Activated T-cell treated with anti-CD3 and anti-CD28 coated beads, Interleukin-2, amount 50 U/mL, for 72 hours (primary cell): ENCODE measurements around the gene JADE2. TPM values are rescaled to one million over a fixed set of nuclear protein-coding genes. Genes with fewer than 3 reads are reported as not detected.

Source experiments
- ATAC-seq, 2 donors: fragments of 150-1000 bp; cut with Tn5 transposase; replicated peaks in 1 of 2; 2 replicates each; pipeline ENCODE4 v1.10.0; 2021; ENCODE audit warnings: moderate library complexity in 2 of 2, mild to moderate bottlenecking in 1 of 2
- DNase-seq, 2 donors: peaks; one replicate each; pipeline ENCODE4 v3.0.0; 2021 to 2022; ENCODE audit warnings: mixed read lengths in 1 of 2
- H3K27ac Mint-ChIP-seq: one replicate; pipeline ENCODE4 v1.8.0; 2022; ENCODE audit warnings: mild to moderate bottlenecking, moderate library complexity, mixed read lengths
- H3K27me3 Mint-ChIP-seq: one replicate; pipeline ENCODE4 v1.8.0; 2022; ENCODE audit warnings: low read depth, mixed read lengths
- H3K36me3 Mint-ChIP-seq, 2 donors: one replicate each; pipeline ENCODE4 v1.8.0; 2022; ENCODE audit warnings: mixed read lengths in 2 of 2, mild to moderate bottlenecking in 1 of 2; ENCODE audit not compliant: insufficient read depth in 2 of 2
- H3K4me1 Mint-ChIP-seq: one replicate; pipeline ENCODE4 v1.8.0; 2022; ENCODE audit warnings: low read depth, mixed read lengths
- H3K4me3 Mint-ChIP-seq, 2 donors: one replicate each; pipeline ENCODE4 v1.8.0; 2022; ENCODE audit warnings: mild to moderate bottlenecking in 2 of 2, mixed read lengths in 2 of 2, moderate library complexity in 2 of 2
- H3K9me3 Mint-ChIP-seq, 2 donors: one replicate each; pipeline ENCODE4 v1.8.0; 2022; ENCODE audit warnings: mixed read lengths in 2 of 2
- total RNA-seq, 2 donors: library from RNA; stranded (reverse); gene quantifications; one replicate each; pipeline ENCODE4 v1.2.3, GENCODE V29; 2022

JADE2 gene
- total RNA-seq, 2 donors from 2014 or later, result 87.0 to 88.8 TPM

DNA sequence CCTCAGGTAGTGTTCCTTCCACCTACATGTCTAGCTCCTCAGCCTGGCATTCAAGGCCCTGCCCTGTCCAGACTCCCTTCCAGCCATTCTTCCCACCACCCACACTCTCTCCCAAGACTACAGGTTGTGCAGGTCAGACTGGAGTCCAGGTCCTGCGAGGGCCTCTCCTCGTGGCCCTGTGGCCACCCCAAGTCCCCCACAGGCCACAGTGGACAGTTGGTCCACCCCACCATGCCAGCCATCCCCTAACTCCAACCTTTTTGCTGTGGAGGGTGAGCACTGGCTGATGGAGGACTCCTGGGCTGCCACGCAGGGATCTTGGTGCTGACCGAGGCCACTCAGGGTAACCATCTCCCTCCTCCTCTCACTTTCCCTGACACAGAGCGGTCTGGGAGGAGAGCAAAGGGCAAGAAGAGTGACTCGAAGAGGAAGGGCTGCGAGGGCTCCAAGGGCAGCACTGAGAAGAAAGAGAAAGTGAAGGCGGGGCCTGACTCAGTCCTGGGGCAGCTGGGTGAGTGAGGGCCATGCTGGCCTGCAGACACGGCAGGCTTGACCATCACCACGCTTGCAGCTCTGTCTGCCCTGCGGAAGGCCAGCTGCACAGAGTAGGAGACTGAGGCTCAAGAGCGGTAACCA is 51.0 kb downstream of the JADE2 start:
- no peaks in the 10 kb centered on the region for H3K27me3 Mint-ChIP-seq
- peaks cover 16% of the 10 kb centered on the region for H3K4me1 Mint-ChIP-seq
- peak overlapping the region; percentile 24 for H3K27ac Mint-ChIP-seq
- no peaks in the 10 kb centered on the region for H3K9me3 Mint-ChIP-seq
- no peak overlapping the region for H3K4me3 Mint-ChIP-seq
- peaks cover 2 to 23% of the 10 kb centered on the region in 2 donors for H3K36me3 Mint-ChIP-seq
- no peak for DNase-seq
- ATAC-seq, result no peak

DNA sequence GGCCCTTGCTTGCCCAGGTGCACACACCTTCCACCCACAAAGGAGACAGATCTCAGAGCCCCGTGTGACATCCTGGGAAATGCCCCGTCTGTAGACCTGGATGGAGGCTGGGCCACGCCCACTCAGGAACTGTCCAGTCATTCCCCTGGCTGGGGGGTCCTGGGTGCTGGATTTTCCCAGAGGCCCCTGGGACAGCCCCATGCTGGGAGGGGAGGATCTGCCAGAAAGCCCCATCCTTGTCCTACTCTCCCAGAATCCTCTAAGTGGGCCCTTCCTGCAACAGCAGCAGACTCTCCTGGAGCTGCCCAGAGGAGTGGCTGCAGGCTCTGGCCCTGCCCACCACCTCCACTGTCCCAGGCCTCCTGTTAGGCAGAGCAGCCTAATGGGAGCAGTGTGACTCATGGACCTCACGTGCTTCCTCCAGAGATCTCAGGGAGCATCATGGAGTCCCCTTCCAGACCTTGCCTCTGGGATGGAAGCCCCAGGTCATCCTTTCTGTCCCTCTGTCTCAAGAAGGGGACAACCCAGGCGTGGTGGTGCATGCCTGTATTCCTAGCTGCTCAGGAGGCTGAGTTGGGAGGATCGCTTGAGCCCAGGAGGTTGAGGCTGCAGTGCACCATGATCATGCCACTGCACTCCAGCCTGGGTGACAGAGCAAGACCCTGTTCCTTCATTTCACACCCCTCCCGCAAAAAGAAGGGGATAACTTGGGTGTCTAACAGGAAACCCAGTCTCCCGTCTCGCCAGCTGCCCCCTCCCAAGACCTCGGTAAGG is 51.7 kb downstream of the JADE2 start:
- H3K36me3 Mint-ChIP-seq, result peaks cover under 1 to 17% of the 10 kb centered on the region in 2 donors
- DNase-seq (no peak), ATAC-seq (peak in 1 of 2 donors; percentile 18)
- no peak overlapping the region for H3K4me3 Mint-ChIP-seq
- no peaks in the 10 kb centered on the region for H3K27me3 Mint-ChIP-seq
- H3K9me3 Mint-ChIP-seq, result no peaks in the 10 kb centered on the region
- H3K27ac Mint-ChIP-seq, result no peak overlapping the region
- H3K4me1 Mint-ChIP-seq, result peaks cover 16% of the 10 kb centered on the region

DNA sequence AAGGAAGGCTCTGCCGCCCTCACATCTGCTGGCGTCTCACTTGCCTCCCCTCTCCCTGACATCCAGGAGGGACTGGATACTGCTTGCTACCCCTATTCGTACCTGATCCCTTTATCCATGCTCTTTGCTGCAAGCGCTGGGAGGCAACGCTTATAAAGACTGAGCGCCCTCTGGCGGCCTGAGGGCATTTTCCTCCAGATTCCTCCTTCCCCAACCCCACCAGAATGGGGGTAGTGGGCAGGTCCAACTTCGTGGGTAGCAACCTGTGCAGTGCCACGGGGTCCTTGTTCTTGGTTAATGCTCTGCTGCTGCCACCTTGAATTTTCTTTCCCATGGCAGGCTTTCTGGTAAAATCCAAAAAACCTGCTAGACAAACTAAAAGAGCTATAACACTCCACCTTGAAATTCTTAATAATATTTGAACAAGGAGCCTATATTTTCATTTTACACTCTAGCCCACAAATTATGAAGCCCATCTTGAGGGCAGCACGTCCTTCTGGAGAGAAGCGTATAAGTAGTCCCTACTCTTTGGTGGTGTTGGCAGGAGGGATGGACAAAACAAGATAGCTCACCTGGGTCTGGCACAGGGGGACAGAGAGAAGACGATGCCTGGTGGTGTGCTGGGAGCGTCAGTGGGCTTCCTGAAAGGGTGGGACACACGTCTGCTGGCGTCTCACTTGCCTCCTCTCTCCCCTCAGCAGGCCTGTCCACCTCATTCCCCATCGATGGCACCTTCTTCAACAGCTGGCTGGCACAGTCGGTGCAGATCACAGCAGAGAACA is 52.5 kb downstream of the JADE2 start:
- Mint-ChIP-seq H3K4me3 (no peak overlapping the region), H3K4me1 (peaks cover 16% of the 10 kb centered on the region), H3K36me3 (peaks cover 0 to 13% of the 10 kb centered on the region in 2 donors), H3K9me3 (no peaks in the 10 kb centered on the region), H3K27ac (peak overlapping the region; percentile 3), H3K27me3 (no peaks in the 10 kb centered on the region)
- peak; percentile 81 to 82 for DNase-seq
- ATAC-seq, result peak; percentile 66 to 67

DNA sequence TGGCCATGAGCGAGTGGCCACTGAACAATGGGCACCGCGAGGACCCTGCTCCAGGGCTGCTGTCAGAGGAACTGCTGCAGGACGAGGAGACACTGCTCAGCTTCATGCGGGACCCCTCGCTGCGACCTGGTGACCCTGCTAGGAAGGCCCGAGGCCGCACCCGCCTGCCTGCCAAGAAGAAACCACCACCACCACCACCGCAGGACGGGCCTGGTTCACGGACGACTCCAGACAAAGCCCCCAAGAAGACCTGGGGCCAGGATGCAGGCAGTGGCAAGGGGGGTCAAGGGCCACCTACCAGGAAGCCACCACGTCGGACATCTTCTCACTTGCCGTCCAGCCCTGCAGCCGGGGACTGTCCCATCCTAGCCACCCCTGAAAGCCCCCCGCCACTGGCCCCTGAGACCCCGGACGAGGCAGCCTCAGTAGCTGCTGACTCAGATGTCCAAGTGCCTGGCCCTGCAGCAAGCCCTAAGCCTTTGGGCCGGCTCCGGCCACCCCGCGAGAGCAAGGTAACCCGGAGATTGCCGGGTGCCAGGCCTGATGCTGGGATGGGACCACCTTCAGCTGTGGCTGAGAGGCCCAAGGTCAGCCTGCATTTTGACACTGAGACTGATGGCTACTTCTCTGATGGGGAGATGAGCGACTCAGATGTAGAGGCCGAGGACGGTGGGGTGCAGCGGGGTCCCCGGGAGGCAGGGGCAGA is 53.3 kb downstream of the JADE2 start:
- H3K9me3 Mint-ChIP-seq, result no peaks in the 10 kb centered on the region

DNA sequence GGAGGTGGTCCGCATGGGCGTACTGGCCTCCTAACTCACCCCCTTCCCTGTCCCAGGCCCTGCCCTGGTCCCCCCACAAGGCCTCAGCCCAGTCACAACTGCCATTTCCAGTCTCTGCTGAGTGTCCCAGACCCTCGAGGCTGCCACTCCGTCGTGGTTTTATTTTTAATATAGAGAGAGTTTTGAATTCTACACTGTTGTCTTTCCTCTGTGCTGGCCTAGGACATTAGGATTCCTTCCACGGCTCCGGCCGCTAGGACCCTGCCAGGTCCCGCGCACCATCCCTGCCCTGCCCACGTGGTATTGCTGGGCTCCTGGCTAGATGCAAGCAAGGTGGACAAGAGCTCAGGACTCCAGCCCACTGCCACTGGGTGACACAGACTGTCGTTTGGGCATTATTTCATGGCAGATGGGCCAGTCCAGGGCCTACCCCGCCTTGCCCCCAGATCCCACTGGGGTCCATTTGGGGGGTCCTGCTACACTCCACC is 53.9 kb downstream of the JADE2 start:
- H3K27ac Mint-ChIP-seq, result no peak overlapping the region
- no peak for ATAC-seq
- H3K27me3 Mint-ChIP-seq, result no peaks in the 10 kb centered on the region

More for the DNA sequence above, 53.3 kb downstream of the JADE2 start:
- no peak for DNase-seq
- no peak overlapping the region for H3K27ac Mint-ChIP-seq
- no peak for ATAC-seq
- H3K36me3 Mint-ChIP-seq, result peaks cover 0 to 8% of the 10 kb centered on the region in 2 donors
- H3K4me1 Mint-ChIP-seq, result peaks cover 16% of the 10 kb centered on the region
- H3K4me3 Mint-ChIP-seq, result no peak overlapping the region
- H3K27me3 Mint-ChIP-seq, result no peaks in the 10 kb centered on the region

DNA sequence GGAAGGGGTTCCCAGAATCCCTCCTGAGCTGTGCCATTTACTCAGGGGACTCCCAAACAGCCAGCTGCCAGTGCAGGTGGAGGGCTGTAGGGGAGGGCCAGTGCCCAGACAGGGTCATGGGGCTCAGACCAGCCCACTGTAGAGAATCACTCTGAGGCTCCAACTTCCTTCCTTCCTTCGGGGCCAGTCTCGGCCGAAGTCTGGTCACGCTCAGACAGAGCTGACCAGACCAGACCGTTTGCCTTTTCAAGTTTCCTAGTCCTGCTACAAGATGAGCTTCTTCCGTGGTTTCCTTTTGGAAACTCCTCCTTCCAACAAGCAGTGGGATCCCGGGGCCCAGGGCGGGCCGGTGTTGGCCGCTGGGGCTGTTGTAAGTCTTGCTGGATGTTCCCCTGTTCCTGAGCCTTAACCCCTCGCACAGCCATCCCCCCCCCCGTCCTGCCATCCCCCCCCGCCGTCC is 54.6 kb downstream of the JADE2 start:
- Mint-ChIP-seq H3K27me3 (no peaks in the 10 kb centered on the region), H3K4me3 (no peak overlapping the region), H3K9me3 (no peaks in the 10 kb centered on the region), H3K27ac (no peak overlapping the region), H3K4me1 (peaks cover 16% of the 10 kb centered on the region), H3K36me3 (peaks cover 0 to 5% of the 10 kb centered on the region in 2 donors)
- ATAC-seq, result no peak
- no peak for DNase-seq

More for the DNA sequence above, 53.9 kb downstream of the JADE2 start:
- H3K4me1 Mint-ChIP-seq, result peaks cover 16% of the 10 kb centered on the region
- no peaks in the 10 kb centered on the region for H3K9me3 Mint-ChIP-seq
- H3K4me3 Mint-ChIP-seq, result no peak overlapping the region
- no peak for DNase-seq
- peaks cover 0 to 6% of the 10 kb centered on the region in 2 donors for H3K36me3 Mint-ChIP-seq

DNA sequence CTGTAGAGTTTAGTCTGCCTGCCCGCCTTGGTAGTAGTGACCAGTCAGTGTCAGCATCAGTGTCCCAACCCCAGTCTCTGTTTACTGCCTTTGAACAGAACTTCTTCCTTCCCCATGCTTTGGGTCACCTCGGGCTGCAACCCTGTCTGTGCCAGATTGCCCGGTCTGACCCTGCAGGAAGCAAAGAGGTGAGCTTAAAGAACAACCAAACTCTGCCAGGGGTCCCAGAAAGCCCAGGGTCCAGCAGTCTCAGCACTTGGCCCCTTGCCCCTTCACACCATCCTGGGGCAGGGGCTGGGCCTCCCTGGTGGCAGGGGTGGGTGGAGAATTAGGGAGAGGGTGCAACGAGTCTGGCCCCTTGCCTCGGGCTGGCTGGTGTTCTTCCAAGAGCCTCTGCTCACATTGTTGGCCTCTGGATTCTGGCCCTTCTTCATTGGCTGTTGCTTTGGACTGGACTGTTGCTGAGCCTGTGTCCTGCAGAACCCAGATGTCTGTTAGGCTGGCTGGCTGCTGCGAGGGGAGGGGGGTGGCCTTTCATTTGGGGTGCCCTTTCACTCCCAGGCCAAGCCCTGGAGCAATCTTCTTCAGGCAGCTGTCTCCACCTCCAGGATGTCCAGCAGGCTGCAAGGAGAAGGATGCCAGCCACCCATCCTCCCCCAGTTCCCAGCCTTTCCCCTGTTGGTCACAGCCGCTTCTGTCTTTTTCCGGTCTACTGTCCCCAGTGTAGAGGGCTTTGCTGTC is 55.9 kb downstream of the JADE2 start:
- Mint-ChIP-seq H3K4me1 (peaks cover 16% of the 10 kb centered on the region), H3K27ac (no peak overlapping the region), H3K27me3 (no peaks in the 10 kb centered on the region), H3K36me3 (peaks cover 0 to 3% of the 10 kb centered on the region in 2 donors), H3K9me3 (no peaks in the 10 kb centered on the region), H3K4me3 (no peak overlapping the region)
- ATAC-seq (no peak), DNase-seq (no peak)

DNA sequence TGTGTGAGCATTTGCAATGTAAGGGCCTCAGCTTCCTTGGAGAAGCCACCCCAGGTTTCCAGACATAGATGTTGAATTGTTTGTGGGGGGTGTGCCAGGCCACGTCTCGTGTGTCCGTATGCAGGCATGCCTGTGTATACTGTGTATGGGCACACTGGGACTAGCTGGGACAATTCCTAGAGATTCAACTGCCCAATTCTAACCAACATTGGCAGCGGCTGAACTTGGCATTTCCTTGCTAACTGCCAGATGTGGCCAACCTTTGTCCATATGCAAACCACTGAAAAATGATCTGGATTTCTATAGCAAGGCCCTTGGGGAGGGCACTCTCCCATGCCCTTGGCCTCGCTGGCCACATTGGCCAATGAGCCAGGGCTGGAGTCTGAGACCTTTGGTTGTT is 56.8 kb downstream of the JADE2 start:
- DNase-seq (no peak), ATAC-seq (no peak)
- Mint-ChIP-seq H3K27ac (no peak overlapping the region), H3K27me3 (no peaks in the 10 kb centered on the region), H3K9me3 (no peaks in the 10 kb centered on the region), H3K4me1 (peaks cover 17% of the 10 kb centered on the region), H3K4me3 (no peak overlapping the region), H3K36me3 (peaks cover 0 to 3% of the 10 kb centered on the region in 2 donors)

DNA sequence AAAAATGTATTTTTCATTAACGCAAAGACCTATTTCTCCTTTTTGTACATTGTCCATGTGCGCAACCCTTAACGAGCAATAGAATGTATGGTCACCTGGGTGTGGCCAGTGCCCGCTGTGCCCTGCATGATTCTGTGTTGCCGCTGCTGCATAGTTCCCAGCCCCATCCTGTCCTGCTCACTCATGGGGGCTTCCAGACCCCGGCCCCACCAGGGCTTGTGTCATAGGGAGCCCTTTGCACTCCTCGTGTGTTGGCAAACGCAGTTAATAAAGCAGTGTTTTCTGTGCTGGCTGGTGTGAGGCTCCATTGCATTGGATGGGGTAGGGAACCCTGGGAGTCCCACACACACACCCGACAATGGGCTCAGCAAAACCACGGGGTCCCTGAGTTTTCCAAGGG is 57.5 kb downstream of the JADE2 start:
- H3K4me1 Mint-ChIP-seq, result peaks cover 12% of the 10 kb centered on the region
- H3K27ac Mint-ChIP-seq, result no peak overlapping the region
- DNase-seq, result no peak
- no peaks in the 10 kb centered on the region for H3K36me3 Mint-ChIP-seq
- no peaks in the 10 kb centered on the region for H3K27me3 Mint-ChIP-seq
- no peak for ATAC-seq
- no peak overlapping the region for H3K4me3 Mint-ChIP-seq
- no peaks in the 10 kb centered on the region for H3K9me3 Mint-ChIP-seq

DNA sequence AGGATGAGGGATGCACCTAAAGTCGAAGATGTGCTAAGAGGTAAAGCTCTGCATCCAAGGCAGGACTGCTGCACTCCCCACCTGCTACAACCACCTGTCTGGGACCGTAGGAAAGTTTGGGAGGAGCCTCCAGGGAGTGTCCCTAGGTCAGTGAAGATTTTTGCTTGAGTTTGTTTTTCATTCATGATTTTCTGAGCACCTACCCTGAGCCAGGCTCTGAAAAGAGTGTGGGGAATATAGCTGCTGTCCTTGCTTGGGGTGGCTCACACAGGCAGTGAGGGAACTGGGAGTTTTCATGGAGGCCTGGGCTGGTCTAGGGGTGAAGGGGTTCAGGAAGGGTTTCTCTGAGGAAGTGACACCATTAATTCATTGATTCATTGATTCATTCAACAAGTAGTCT is 58.3 kb downstream of the JADE2 start:
- Mint-ChIP-seq H3K9me3 (no peaks in the 10 kb centered on the region), H3K27me3 (no peaks in the 10 kb centered on the region), H3K4me3 (no peak overlapping the region), H3K27ac (no peak overlapping the region), H3K36me3 (no peaks in the 10 kb centered on the region), H3K4me1 (peaks cover 11% of the 10 kb centered on the region)
- no peak for ATAC-seq
- DNase-seq, result no peak

DNA sequence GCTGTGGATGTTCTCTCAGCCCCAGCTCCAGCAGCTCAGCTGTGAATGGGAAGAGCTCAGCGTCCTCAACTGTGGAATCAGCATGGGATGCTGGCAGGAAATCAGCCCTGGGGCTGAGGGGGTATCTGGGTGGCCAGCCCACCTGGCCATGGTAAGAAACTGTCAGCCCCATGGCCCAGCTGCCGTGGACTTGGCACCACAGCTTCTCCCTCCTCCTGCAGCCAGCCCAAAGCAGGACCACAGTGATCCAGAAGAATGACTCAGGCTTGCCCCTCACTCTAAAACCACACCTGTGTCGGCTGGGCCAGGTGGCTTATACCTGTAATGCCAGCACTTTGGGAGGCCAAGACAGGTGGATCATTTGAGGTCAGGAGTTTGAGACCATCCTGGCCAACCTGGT is 59.2 kb downstream of the JADE2 start:
- H3K4me3 Mint-ChIP-seq, result no peak overlapping the region
- H3K4me1 Mint-ChIP-seq, result peaks cover 15% of the 10 kb centered on the region
- no peak overlapping the region for H3K27ac Mint-ChIP-seq
- ATAC-seq (no peak), DNase-seq (no peak)
- H3K27me3 Mint-ChIP-seq, result no peaks in the 10 kb centered on the region
- no peaks in the 10 kb centered on the region for H3K9me3 Mint-ChIP-seq
- H3K36me3 Mint-ChIP-seq, result no peaks in the 10 kb centered on the region

DNA sequence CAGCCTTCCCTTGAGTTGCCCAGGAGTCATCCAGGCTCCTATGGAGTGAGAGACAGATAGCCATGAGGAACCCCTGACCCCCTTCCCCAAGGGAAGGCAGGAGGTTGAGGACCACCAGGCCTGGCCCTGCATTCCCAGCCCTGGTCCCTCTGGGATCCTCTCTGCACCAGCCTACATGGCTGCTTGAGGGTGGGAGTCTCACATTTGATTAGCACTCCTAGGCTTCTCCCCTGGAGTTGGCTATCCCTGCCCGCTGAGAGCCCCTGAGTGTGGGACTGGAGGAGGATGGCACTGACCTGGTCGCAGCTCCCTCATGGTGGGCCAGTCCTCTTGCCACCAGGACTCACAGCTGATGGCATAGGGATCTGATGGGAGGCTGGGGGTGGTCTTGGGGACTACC is 60.5 kb downstream of the JADE2 start:
- ATAC-seq, result no peak
- no peak for DNase-seq
- no peaks in the 10 kb centered on the region for H3K27me3 Mint-ChIP-seq
- peaks cover 22% of the 10 kb centered on the region for H3K4me1 Mint-ChIP-seq
- no peaks in the 10 kb centered on the region for H3K9me3 Mint-ChIP-seq
- no peaks in the 10 kb centered on the region for H3K36me3 Mint-ChIP-seq
- H3K27ac Mint-ChIP-seq, result no peak overlapping the region
- no peak overlapping the region for H3K4me3 Mint-ChIP-seq
